GM23338 (cell line): ENCODE data around the gene VAMP8.

Experiments
- CTCF ChIP-seq, 2 experiments: fragments of 200-600 bp in 1 of 2; sonication (generic) in 1 of 2; conservative IDR thresholded peaks; 2 replicates each; pipeline versions ENCODE4 v1.5.1 to v1.6.1; 2016 to 2017; ENCODE audit warnings: antibody characterized with exemption in 2 of 2, low read depth in 2 of 2, mild to moderate bottlenecking in 2 of 2, moderate library complexity in 1 of 2
- JUNB ChIP-seq: IDR thresholded peaks from one replicate; pipeline ENCODE4 v1.6.1; 2016; ENCODE audit warnings: antibody characterized with exemption; ENCODE audit not compliant: unreplicated experiment
- POLR2AphosphoS5 ChIP-seq: IDR thresholded peaks from 2 replicates; pipeline ENCODE4 v1.6.1; 2016; ENCODE audit warnings: antibody characterized with exemption, low read depth
- REST ChIP-seq: IDR thresholded peaks from one replicate; pipeline ENCODE4 v1.6.1; 2018; ENCODE audit warnings: antibody characterized with exemption; ENCODE audit not compliant: unreplicated experiment

- TF ChIP-seq CTCF (conservative IDR thresholded peaks at IDR 0.05; ENCODE audit: low read depth in 2 of 2) (0 out of 4 replicates have a peak, but pooled peaks of 1 of the 2 experiments have one; percentile 1), POLR2AphosphoS5 (peak; percentile 99), REST (no peak), JUNB (peak; percentile 59)
These were observed 15.8 kb upstream of the VAMP8 start, which contains the start of gene GGCX for GRCh38 chr2:85561280-85562212.
